PC-9 (cell line): ENCODE results near the gene CPXM2. TPM values are rescaled to one million over a fixed set of nuclear protein-coding genes. Genes with fewer than 3 reads are reported as not detected.

ENCODE experiments used
- BruUV-seq: library from RNA; stranded (reverse); fragments of 400-500 nt; replicated peaks from 2 replicates; lab custom pipeline; 2021; lab: Mats Ljungman, UMichigan
- CTCF ChIA-PET: fragments of 300-600 bp; sonication (Branson Sonifier 250); formaldehyde crosslinking; loops from one replicate; lab custom pipeline; 2022; ENCODE audit warnings: antibody characterized with exemption; lab: Charles Lee
- POLR2A ChIA-PET: fragments of 300-600 bp; sonication (Branson Sonifier 250); formaldehyde crosslinking; loops from one replicate; lab custom pipeline; 2022; ENCODE audit warnings: antibody characterized with exemption; ENCODE audit not compliant: unreplicated experiment; lab: Charles Lee
- DNase-seq, 2 experiments: peaks; one replicate each; pipeline versions ENCODE4 v3.0.0 to v3.0.0-alpha.2; 2015 to 2022; ENCODE audit warnings: mixed read lengths in 1 of 2
- H2AFZ ChIP-seq: fragments of 200-600 bp; sonication (generic); 2 replicates; pipeline ENCODE4 v1.8.1; 2017; ENCODE audit warnings: antibody characterized with exemption
- H3F3A ChIP-seq: fragments of 200-600 bp; sonication (generic); 2 replicates; pipeline ENCODE4 v1.8.1; 2017; ENCODE audit warnings: antibody characterized with exemption, mild to moderate bottlenecking, low read depth; ENCODE audit not compliant: insufficient read depth
- H3K27ac ChIP-seq: fragments of 200-600 bp; sonication (generic); 2 replicates; pipeline ENCODE4 v1.6.1; 2016; ENCODE audit warnings: mixed run types
- H3K27me3 ChIP-seq: fragments of 200-600 bp; sonication (generic); 2 replicates; pipeline ENCODE4 v1.6.1; 2016; ENCODE audit warnings: low read depth, mixed run types; ENCODE audit not compliant: insufficient read depth
- H3K36me3 ChIP-seq: fragments of 200-600 bp; sonication (generic); 2 replicates; pipeline ENCODE4 v1.6.1; 2016; ENCODE audit warnings: low read depth, mixed run types
- H3K4me1 ChIP-seq: fragments of 200-600 bp; sonication (generic); replicated peaks from 2 replicates; pipeline ENCODE4 v1.6.1; 2016; ENCODE audit warnings: mixed run types; ENCODE audit not compliant: insufficient read depth
- H3K4me2 ChIP-seq: fragments of 200-600 bp; sonication (generic); 2 replicates; pipeline ENCODE4 v1.6.1; 2017; ENCODE audit warnings: mixed run types
- H3K4me3 ChIP-seq: fragments of 200-600 bp; sonication (generic); 2 replicates; pipeline ENCODE4 v1.6.1; 2016; ENCODE audit warnings: mixed run types
- H3K79me2 ChIP-seq: fragments of 200-600 bp; sonication (generic); 2 replicates; pipeline ENCODE4 v1.6.1; 2017; ENCODE audit warnings: low read depth, mixed run types
- H3K9me2 ChIP-seq: fragments of 200-600 bp; sonication (generic); 2 replicates; pipeline ENCODE4 v1.8.1; 2017; ENCODE audit warnings: mild to moderate bottlenecking; ENCODE audit not compliant: insufficient read depth
- H3K9me3 ChIP-seq: fragments of 200-600 bp; sonication (generic); 2 replicates; pipeline ENCODE4 v1.8.1; 2016; ENCODE audit warnings: low read depth; ENCODE audit not compliant: insufficient read depth
- H4K20me1 ChIP-seq: fragments of 200-600 bp; sonication (generic); 2 replicates; pipeline ENCODE4 v1.8.1; 2017; ENCODE audit not compliant: insufficient read depth
- CTCF ChIP-seq: fragments of 200-600 bp; sonication (generic); conservative IDR thresholded peaks from 2 replicates; pipeline ENCODE4 v1.6.1; 2017; ENCODE audit warnings: mixed run types, antibody characterized with exemption, mild to moderate bottlenecking, moderate library complexity
- EZH2 ChIP-seq: fragments of 200-600 bp; sonication (generic); IDR thresholded peaks from 2 replicates; pipeline ENCODE4 v1.8.0; 2017; ENCODE audit warnings: antibody characterized with exemption, low read depth
- intact Hi-C: fragments of 100-400 bp; cut with micrococcal nuclease; formaldehyde crosslinking; loops from one replicate; pipeline ENCODE4 v1.10.0; 2022; ENCODE audit not compliant: unreplicated experiment
- total RNA-seq: library from RNA; stranded (reverse); gene quantifications from 2 replicates; pipeline ENCODE4 v1.2.3, GENCODE V29; 2021

Gene CPXM2
- total RNA-seq, 1 experiment from 2014 or later, result not detected

GRCh38 chr10:123746061-123746460, 145.5 kb downstream of the CPXM2 start:
- ChIA-PET POLR2A (no interaction called here), CTCF (no interaction called here)
- no peak for DNase-seq
- H3K4me3 ChIP-seq, result no peak overlapping the region
- TF ChIP-seq CTCF, result no peak
- TF ChIP-seq EZH2, result no peak
- H3K4me2 ChIP-seq, result no peak overlapping the region
- no TSS peak for BruUV-seq
- H3F3A ChIP-seq, result no peaks in the 10 kb centered on the region
- no peaks in the 10 kb centered on the region for H3K9me2 ChIP-seq
- no peaks in the 10 kb centered on the region for H3K4me1 ChIP-seq
- intact Hi-C loops, result no loop called here
- H3K27ac ChIP-seq, result no peak overlapping the region
- no peaks in the 10 kb centered on the region for H3K9me3 ChIP-seq
- no peaks in the 10 kb centered on the region for H4K20me1 ChIP-seq
- no peak overlapping the region for H2AFZ ChIP-seq
- no peaks in the 10 kb centered on the region for H3K79me2 ChIP-seq
- peaks cover 39% of the 10 kb centered on the region for H3K27me3 ChIP-seq
- no peaks in the 10 kb centered on the region for H3K36me3 ChIP-seq

- intact Hi-C loops, result no loop called here
- CTCF ChIA-PET, result no interaction called here
- H3K4me2 ChIP-seq, result no peak overlapping the region
Measured at GRCh38 chr10:123744224-123744536, 147.4 kb downstream of the CPXM2 start.

DNA sequence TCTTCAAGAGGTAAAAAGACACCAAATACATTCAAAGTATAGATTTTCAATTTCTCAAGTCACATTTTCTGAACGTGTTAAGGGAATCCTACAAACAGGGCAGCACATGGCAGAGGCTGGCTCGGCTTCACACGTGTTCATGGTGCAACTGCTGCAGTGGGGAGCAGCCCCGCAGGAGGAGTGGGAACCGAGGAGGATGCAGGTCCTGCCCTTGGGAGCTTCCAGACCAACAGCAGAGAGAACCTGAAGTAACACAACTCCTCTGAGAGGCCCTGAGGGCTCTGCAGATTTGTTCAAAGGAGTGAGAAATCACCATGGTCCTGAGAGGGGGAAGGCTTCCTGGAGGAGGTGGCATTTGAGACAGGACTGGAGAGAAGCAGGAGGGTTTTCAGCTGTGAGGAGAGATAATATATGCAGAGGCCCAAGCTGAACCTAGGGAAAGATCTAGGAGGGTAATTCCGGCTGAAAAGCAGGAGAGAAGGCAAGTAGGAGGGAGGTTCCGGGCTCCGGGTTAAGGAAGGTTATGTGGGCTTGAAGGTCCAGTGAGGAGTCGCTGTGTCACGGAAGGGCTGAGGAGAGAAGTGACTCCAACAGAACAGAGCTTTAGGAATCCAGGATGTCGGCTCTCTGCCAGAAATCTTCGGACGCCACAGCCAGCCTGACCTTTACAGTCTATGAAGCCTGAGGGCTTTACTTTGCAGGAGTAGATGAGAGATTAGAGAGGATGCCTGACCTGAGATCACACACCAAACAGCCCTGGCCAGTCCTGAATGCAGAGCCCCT, 148.0 kb downstream of the CPXM2 start:
- Histone ChIP-seq H2AFZ (no peak overlapping the region), H3K36me3 (no peaks in the 10 kb centered on the region), H3K9me2 (no peaks in the 10 kb centered on the region), H3K27me3 (peaks cover 36% of the 10 kb centered on the region), H3K9me3 (no peaks in the 10 kb centered on the region), H3K4me3 (no peak overlapping the region), H3K4me1 (no peaks in the 10 kb centered on the region), H3K27ac (no peak overlapping the region), H3K4me2 (no peak overlapping the region), H4K20me1 (no peaks in the 10 kb centered on the region), H3F3A (no peaks in the 10 kb centered on the region), H3K79me2 (no peaks in the 10 kb centered on the region)
- CTCF ChIA-PET, result no interaction called here
- peak; percentile 29 to 35 for DNase-seq
- TF ChIP-seq EZH2 (no peak), CTCF (no peak)
- POLR2A ChIA-PET, result no interaction called here
- intact Hi-C loops, result no loop called here
- BruUV-seq, result no TSS peak

More at GRCh38 chr10:123744224-123744536, 147.4 kb downstream of the CPXM2 start:
- POLR2A ChIA-PET, result interaction anchor here (1.0 kb wide), 1 partner anchor 126 kb away, joined by 8 read pairs; no protein-coding TSS in a partner anchor
- no peaks in the 10 kb centered on the region for H3F3A ChIP-seq
- H3K9me2 ChIP-seq, result no peaks in the 10 kb centered on the region
- H3K4me1 ChIP-seq, result no peaks in the 10 kb centered on the region
- peaks cover 41% of the 10 kb centered on the region for H3K27me3 ChIP-seq
- no peak for TF ChIP-seq EZH2
- no peak for TF ChIP-seq CTCF
- DNase-seq, result no peak
- BruUV-seq, result no TSS peak
- H3K79me2 ChIP-seq, result no peaks in the 10 kb centered on the region
- no peaks in the 10 kb centered on the region for H4K20me1 ChIP-seq
- no peaks in the 10 kb centered on the region for H3K36me3 ChIP-seq
- no peak overlapping the region for H3K4me3 ChIP-seq
- no peak overlapping the region for H3K27ac ChIP-seq
- H3K9me3 ChIP-seq, result no peaks in the 10 kb centered on the region
- no peak overlapping the region for H2AFZ ChIP-seq
